H9 (cell line): ENCODE data around the gene BAG3. TPM values are rescaled to one million over a fixed set of nuclear protein-coding genes. Genes with fewer than 3 reads are reported as not detected.

Experiments
- DNase-seq: peaks from one replicate; pipeline ENCODE4 v3.0.0-alpha.2; 2017
- H2AFZ ChIP-seq: one replicate; pipeline ENCODE4 v1.6.1; 2013; ENCODE audit warnings: mild to moderate bottlenecking, low read length, control low read depth, moderate library complexity
- H2AK5ac ChIP-seq: 2 replicates; pipeline ENCODE4 v1.6.1; 2013; ENCODE audit warnings: low read length, control low read depth, mixed read lengths; ENCODE audit not compliant: insufficient read length
- H2BK120ac ChIP-seq: one replicate; pipeline ENCODE4 v1.6.1; 2013; ENCODE audit warnings: low read depth, mild to moderate bottlenecking, low read length, control low read depth, inconsistent platforms; ENCODE audit not compliant: poor library complexity, severe bottlenecking
- H2BK12ac ChIP-seq: 2 replicates; pipeline ENCODE4 v1.6.1; 2013; ENCODE audit warnings: low read length, control low read depth, mixed read lengths, low read depth; ENCODE audit not compliant: insufficient read length
- H2BK15ac ChIP-seq: 2 replicates; pipeline ENCODE4 v1.6.1; 2013; ENCODE audit warnings: low read depth, low read length, control low read depth
- H2BK20ac ChIP-seq: one replicate; pipeline ENCODE4 v1.6.1; 2013; ENCODE audit warnings: low read depth, mild to moderate bottlenecking, low read length, control low read depth, inconsistent platforms; ENCODE audit not compliant: poor library complexity, severe bottlenecking
- H2BK5ac ChIP-seq: 2 replicates; pipeline ENCODE4 v1.6.1; 2013; ENCODE audit warnings: low read length, control low read depth, mixed read lengths; ENCODE audit not compliant: insufficient read length
- H3K14ac ChIP-seq: 2 replicates; pipeline ENCODE4 v1.6.1; 2013; ENCODE audit warnings: low read length, control low read depth; ENCODE audit not compliant: insufficient read depth
- H3K18ac ChIP-seq: 2 replicates; pipeline ENCODE4 v1.6.1; 2013; ENCODE audit warnings: low read depth, mild to moderate bottlenecking, mixed read lengths, low read length, control low read depth; ENCODE audit not compliant: insufficient read length
- H3K23ac ChIP-seq: 2 replicates; pipeline ENCODE4 v1.6.1; 2013; ENCODE audit warnings: low read length, control low read depth, mixed read lengths, low read depth; ENCODE audit not compliant: insufficient read length
- H3K23me2 ChIP-seq: 2 replicates; pipeline ENCODE4 v1.6.1; 2013; ENCODE audit warnings: low read depth, mild to moderate bottlenecking, mixed read lengths, low read length, control low read depth; ENCODE audit not compliant: insufficient read length, poor library complexity, severe bottlenecking
- H3K27ac ChIP-seq: 2 replicates; pipeline ENCODE4 v1.5.1; 2013; ENCODE audit warnings: low read length, control low read depth, mixed read lengths, low read depth; ENCODE audit not compliant: insufficient read length
- H3K27me3 ChIP-seq: 2 replicates; pipeline ENCODE4 v1.6.1; 2013; ENCODE audit warnings: low read length, control low read depth, inconsistent platforms; ENCODE audit not compliant: insufficient read depth
- H3K4ac ChIP-seq: 2 replicates; pipeline ENCODE4 v1.6.1; 2013; ENCODE audit warnings: low read depth, mild to moderate bottlenecking, control low read depth, inconsistent platforms, low read length, moderate library complexity
- H3K4me1 ChIP-seq: 2 replicates; pipeline ENCODE4 v1.6.1; 2013; ENCODE audit warnings: low read length, control low read depth, inconsistent platforms; ENCODE audit not compliant: insufficient read depth
- H3K4me2 ChIP-seq: 2 replicates; pipeline ENCODE4 v1.6.1; 2013; ENCODE audit warnings: low read length, control low read depth, mixed read lengths; ENCODE audit not compliant: insufficient read length, insufficient read depth
- H3K56ac ChIP-seq: 2 replicates; pipeline ENCODE4 v1.6.1; 2013; ENCODE audit warnings: low read depth, mild to moderate bottlenecking, mixed read lengths, low read length, control low read depth; ENCODE audit not compliant: insufficient read length
- H3K79me1 ChIP-seq: 2 replicates; pipeline ENCODE4 v1.6.1; 2013; ENCODE audit warnings: low read depth, mild to moderate bottlenecking, moderate library complexity, low read length, control low read depth, inconsistent platforms; ENCODE audit not compliant: insufficient read depth, poor library complexity, severe bottlenecking
- H3K79me2 ChIP-seq: 2 replicates; pipeline ENCODE4 v1.6.1; 2013; ENCODE audit warnings: low read length, control low read depth, inconsistent platforms; ENCODE audit not compliant: insufficient read depth
- H3K9ac ChIP-seq: 2 replicates; pipeline ENCODE4 v1.6.1; 2013; ENCODE audit warnings: low read length, control low read depth, mixed read lengths; ENCODE audit not compliant: insufficient read length; ENCODE audit errors: extremely low read depth
- H3K9me3 ChIP-seq: one replicate; pipeline ENCODE4 v1.6.1; 2013; ENCODE audit warnings: low read depth, low read length, inconsistent platforms; ENCODE audit not compliant: control insufficient read depth
- H3T11ph ChIP-seq: one replicate; pipeline ENCODE4 v1.6.1; 2013; ENCODE audit warnings: mild to moderate bottlenecking, low read length, control low read depth, inconsistent platforms
- H4K20me1 ChIP-seq: one replicate; pipeline ENCODE4 v1.6.1; 2013; ENCODE audit not compliant: control insufficient read depth, insufficient read length, insufficient read depth
- H4K5ac ChIP-seq: 2 replicates; pipeline ENCODE4 v1.6.1; 2013; ENCODE audit warnings: low read depth, mild to moderate bottlenecking, mixed read lengths, low read length, control low read depth; ENCODE audit not compliant: insufficient read length
- H4K8ac ChIP-seq: replicated peaks from 2 replicates; pipeline ENCODE4 v1.6.1; 2013; ENCODE audit warnings: low read length, control low read depth, mixed read lengths, low read depth; ENCODE audit not compliant: insufficient read length
- H4K91ac ChIP-seq: 2 replicates; pipeline ENCODE4 v1.6.1; 2013; ENCODE audit warnings: low read depth, mild to moderate bottlenecking, moderate library complexity, mixed read lengths, low read length, control low read depth; ENCODE audit not compliant: insufficient read length
- H3K27ac Mint-ChIP-seq, 3 experiments: 2 replicates in 2 of 3; 3 replicates in 1 of 3; pipeline ENCODE4 v1.8.0; 2020 to 2021; ENCODE audit warnings: mixed read lengths in 3 of 3, mild to moderate bottlenecking in 1 of 3, moderate library complexity in 1 of 3
- H3K27me3 Mint-ChIP-seq: 2 replicates; pipeline ENCODE4 v1.8.0; 2021; ENCODE audit warnings: low read depth, mild to moderate bottlenecking, moderate library complexity, mixed read lengths
- H3K36me3 Mint-ChIP-seq, 3 experiments: 2 replicates in 2 of 3; 3 replicates in 1 of 3; pipeline ENCODE4 v1.8.0; 2020 to 2021; ENCODE audit warnings: low read depth in 3 of 3, mixed read lengths in 3 of 3; ENCODE audit not compliant: insufficient read depth in 1 of 3
- H3K4me1 Mint-ChIP-seq, 2 experiments: 2 replicates each; pipeline ENCODE4 v1.8.0; 2020; ENCODE audit warnings: mixed read lengths in 2 of 2
- H3K4me3 Mint-ChIP-seq, 2 experiments: 2 replicates in 1 of 2; 3 replicates in 1 of 2; pipeline ENCODE4 v1.8.0; 2020 to 2021; ENCODE audit warnings: mild to moderate bottlenecking in 2 of 2, mixed read lengths in 2 of 2, moderate library complexity in 1 of 2
- H3K9me3 Mint-ChIP-seq, 2 experiments: 2 replicates in 1 of 2; 3 replicates in 1 of 2; pipeline ENCODE4 v1.8.0; 2020; ENCODE audit warnings: mild to moderate bottlenecking in 2 of 2, mixed read lengths in 2 of 2, moderate library complexity in 1 of 2
- WGBS: extraction: QIAGEN DNeasy Blood & Tissue Kit; methylation state at CpG from one replicate; pipeline ENCODE4 v1.1.7; 2013; ENCODE audit warnings: missing lambda C conversion rate, low lambda C conversion rate, mixed read lengths; ENCODE audit not compliant: insufficient read length; ENCODE audit errors: extremely low coverage; 5-methylcytosine and 5-hydroxymethylcytosine counted together
- total RNA-seq: library from RNA; stranded (reverse); gene quantifications from 2 replicates; pipeline ENCODE4 v1.2.1, GENCODE V29; 2021
- TF ChIP-seq, protein P1 (sequence below): fragments of 200-600 bp; sonication (generic); conservative IDR thresholded peaks from 3 replicates; pipeline ENCODE4 v1.8.0; 2021; ENCODE audit warnings: antibody characterized with exemption, mild to moderate bottlenecking

The BAG3 gene
- total RNA-seq, 1 experiment from 2014 or later = 11.4 TPM

GRCh38 chr10:119673271-119673670 is 22.1 kb downstream of the BAG3 start:
- Histone ChIP-seq H4K8ac (no peak overlapping the region), H3K14ac (no peak overlapping the region), H3K79me1 (no peaks in the 10 kb centered on the region), H3K4ac (no peak overlapping the region), H2BK120ac (no peak overlapping the region), H2AK5ac (no peak overlapping the region), H3K9ac (no peak overlapping the region), H3K23ac (no peak overlapping the region), H3T11ph (no peak overlapping the region), H3K4me1 (no peaks in the 10 kb centered on the region), H4K20me1 (no peaks in the 10 kb centered on the region), H2AFZ (no peak overlapping the region), H3K27me3 (no peaks in the 10 kb centered on the region), H4K91ac (no peak overlapping the region), H3K4me2 (no peak overlapping the region), H3K27ac (no peak overlapping the region), H3K23me2 (no peaks in the 10 kb centered on the region), H2BK15ac (no peak overlapping the region), H2BK5ac (no peak overlapping the region), H4K5ac (no peak overlapping the region), H2BK12ac (no peak overlapping the region), H3K56ac (no peak overlapping the region), H3K9me3 (no peaks in the 10 kb centered on the region), H3K18ac (no peak overlapping the region), H2BK20ac (no peak overlapping the region), H3K79me2 (no peaks in the 10 kb centered on the region)
- WGBS = no CpG with 5 or more reads among the region's 4 CpGs
- peaks cover 16 to 22% of the 10 kb centered on the region in 2 experiments for H3K4me1 Mint-ChIP-seq
- TF ChIP-seq, protein P1, sequence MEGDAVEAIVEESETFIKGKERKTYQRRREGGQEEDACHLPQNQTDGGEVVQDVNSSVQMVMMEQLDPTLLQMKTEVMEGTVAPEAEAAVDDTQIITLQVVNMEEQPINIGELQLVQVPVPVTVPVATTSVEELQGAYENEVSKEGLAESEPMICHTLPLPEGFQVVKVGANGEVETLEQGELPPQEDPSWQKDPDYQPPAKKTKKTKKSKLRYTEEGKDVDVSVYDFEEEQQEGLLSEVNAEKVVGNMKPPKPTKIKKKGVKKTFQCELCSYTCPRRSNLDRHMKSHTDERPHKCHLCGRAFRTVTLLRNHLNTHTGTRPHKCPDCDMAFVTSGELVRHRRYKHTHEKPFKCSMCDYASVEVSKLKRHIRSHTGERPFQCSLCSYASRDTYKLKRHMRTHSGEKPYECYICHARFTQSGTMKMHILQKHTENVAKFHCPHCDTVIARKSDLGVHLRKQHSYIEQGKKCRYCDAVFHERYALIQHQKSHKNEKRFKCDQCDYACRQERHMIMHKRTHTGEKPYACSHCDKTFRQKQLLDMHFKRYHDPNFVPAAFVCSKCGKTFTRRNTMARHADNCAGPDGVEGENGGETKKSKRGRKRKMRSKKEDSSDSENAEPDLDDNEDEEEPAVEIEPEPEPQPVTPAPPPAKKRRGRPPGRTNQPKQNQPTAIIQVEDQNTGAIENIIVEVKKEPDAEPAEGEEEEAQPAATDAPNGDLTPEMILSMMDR = no peak
- H3K4me3 Mint-ChIP-seq = no peak overlapping the region
- peak overlapping the region in 2 of 3 experiments; percentile 24 to 71; a peak in 4 of 7 replicates for H3K27ac Mint-ChIP-seq
- H3K27me3 Mint-ChIP-seq = no peaks in the 10 kb centered on the region
- peaks cover 25 to 51% (median 50%) of the 10 kb centered on the region in 3 experiments for H3K36me3 Mint-ChIP-seq
- no peaks in the 10 kb centered on the region for H3K9me3 Mint-ChIP-seq
- DNase-seq = no peak
